ENCODE data around the gene TRPC4AP.
"Not testable (repeated sequence)": the region's sequence is repeated elsewhere in the genome, so short reads cannot be mapped to it uniquely, and the experiment has no call there.

The TRPC4AP gene

DNA sequence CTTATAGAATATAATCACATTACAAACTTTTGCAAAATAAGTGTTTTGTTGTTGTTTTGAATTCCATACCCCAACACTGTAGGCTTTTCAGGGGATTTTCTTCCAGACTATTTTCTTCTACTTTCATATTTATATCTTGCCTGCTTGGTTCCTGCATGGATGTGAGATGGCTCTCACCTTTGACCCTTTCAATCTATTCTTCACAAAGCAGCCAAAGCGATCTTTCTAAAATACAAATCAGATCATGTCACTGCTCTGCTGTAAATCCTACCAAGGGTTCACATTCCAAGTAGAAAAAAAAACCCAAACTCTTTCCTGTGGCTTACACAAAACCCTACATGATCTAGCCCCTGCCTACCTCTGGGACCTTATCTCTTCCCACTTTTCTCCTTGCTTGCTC is 25.0 kb upstream of the TRPC4AP start:
- no peaks in the 10 kb centered on the region for H3K36me3 ChIP-seq (ENCODE audit: insufficient read depth)
- H3K4me1 ChIP-seq (ENCODE audit: low read depth, poor library complexity, severe bottlenecking), result no peaks in the 10 kb centered on the region
- H3K27me3 ChIP-seq (ENCODE audit: insufficient read depth, low read depth), result no peaks in the 10 kb centered on the region
- no peak overlapping the region for H3K4me3 ChIP-seq (IDR thresholded peaks at IDR 0.05; ENCODE audit: insufficient read depth, low read depth, low read length)
- no peak overlapping the region for H3K9ac ChIP-seq
- H3K4me2 ChIP-seq, result no peak overlapping the region
- no peak overlapping the region for H2AFZ ChIP-seq (ENCODE audit: low read depth)
- no peak for TF ChIP-seq CTCF (conservative IDR thresholded peaks at IDR 0.05; ENCODE audit: low read depth, low read length)
- H3K27ac ChIP-seq, result no peak overlapping the region
- H3K79me2 ChIP-seq (ENCODE audit: insufficient read depth, low read depth), result no peaks in the 10 kb centered on the region
- no peaks in the 10 kb centered on the region for H4K20me1 ChIP-seq (ENCODE audit: insufficient read depth)

DNA sequence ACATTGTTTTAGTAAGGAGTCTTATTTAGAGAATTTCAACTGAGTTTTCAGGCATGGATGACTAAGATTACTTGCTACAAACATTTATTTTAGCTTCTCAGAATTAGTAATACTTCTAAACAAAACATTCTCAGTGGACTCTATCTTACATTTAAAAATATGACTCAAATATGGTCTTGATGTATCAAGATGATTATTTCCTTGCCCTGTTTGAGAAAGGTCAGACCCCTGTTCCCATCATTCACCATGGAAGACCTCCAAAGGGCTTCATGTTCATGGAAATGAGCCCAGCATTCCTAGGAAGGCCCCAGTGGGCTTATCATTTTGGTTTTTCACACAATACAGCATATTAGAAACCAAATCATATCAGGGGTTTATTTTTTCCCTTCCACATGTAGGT is 24.6 kb upstream of the TRPC4AP start:
- no peak for TF ChIP-seq CTCF (conservative IDR thresholded peaks at IDR 0.05; ENCODE audit: low read depth, low read length)
- Histone ChIP-seq H2AFZ (ENCODE audit: low read depth) (no peak overlapping the region), H3K4me2 (no peak overlapping the region), H3K79me2 (ENCODE audit: insufficient read depth, low read depth) (no peaks in the 10 kb centered on the region), H3K27ac (no peak overlapping the region), H3K4me3 (IDR thresholded peaks at IDR 0.05; ENCODE audit: insufficient read depth, low read depth, low read length) (no peak overlapping the region), H3K27me3 (ENCODE audit: insufficient read depth, low read depth) (no peaks in the 10 kb centered on the region), H3K36me3 (ENCODE audit: insufficient read depth) (no peaks in the 10 kb centered on the region), H4K20me1 (ENCODE audit: insufficient read depth) (no peaks in the 10 kb centered on the region), H3K4me1 (ENCODE audit: low read depth, poor library complexity, severe bottlenecking) (no peaks in the 10 kb centered on the region), H3K9ac (no peak overlapping the region)

DNA sequence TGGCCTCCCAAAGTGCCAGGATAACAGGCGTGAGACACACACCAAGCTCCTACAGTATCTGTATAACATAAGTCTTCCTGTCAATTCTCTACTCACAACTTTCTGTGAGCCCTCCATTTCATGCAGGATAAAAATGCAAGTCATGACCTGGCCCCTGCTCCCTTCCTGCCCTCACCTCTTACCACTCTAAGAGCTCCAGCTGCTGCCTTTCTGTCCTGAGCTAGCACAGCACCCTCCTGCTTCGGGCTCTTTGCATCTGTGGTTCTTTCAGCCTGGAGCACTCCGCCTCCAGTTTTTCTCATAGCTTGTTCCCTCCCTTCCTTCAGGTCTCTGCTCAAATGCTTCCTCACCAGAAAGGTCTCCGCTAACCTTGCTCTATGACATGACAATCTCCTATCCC is 23.7 kb upstream of the TRPC4AP start:
- Histone ChIP-seq H3K4me3 (IDR thresholded peaks at IDR 0.05; ENCODE audit: insufficient read depth, low read depth, low read length) (no peak overlapping the region), H3K27ac (no peak overlapping the region), H3K79me2 (ENCODE audit: insufficient read depth, low read depth) (no peaks in the 10 kb centered on the region), H3K4me1 (ENCODE audit: low read depth, poor library complexity, severe bottlenecking) (no peaks in the 10 kb centered on the region), H2AFZ (ENCODE audit: low read depth) (no peak overlapping the region), H4K20me1 (ENCODE audit: insufficient read depth) (no peaks in the 10 kb centered on the region), H3K27me3 (ENCODE audit: insufficient read depth, low read depth) (no peaks in the 10 kb centered on the region), H3K9ac (no peak overlapping the region), H3K36me3 (ENCODE audit: insufficient read depth) (no peaks in the 10 kb centered on the region), H3K4me2 (no peak overlapping the region)
- no peak for TF ChIP-seq CTCF (conservative IDR thresholded peaks at IDR 0.05; ENCODE audit: low read depth, low read length)

DNA sequence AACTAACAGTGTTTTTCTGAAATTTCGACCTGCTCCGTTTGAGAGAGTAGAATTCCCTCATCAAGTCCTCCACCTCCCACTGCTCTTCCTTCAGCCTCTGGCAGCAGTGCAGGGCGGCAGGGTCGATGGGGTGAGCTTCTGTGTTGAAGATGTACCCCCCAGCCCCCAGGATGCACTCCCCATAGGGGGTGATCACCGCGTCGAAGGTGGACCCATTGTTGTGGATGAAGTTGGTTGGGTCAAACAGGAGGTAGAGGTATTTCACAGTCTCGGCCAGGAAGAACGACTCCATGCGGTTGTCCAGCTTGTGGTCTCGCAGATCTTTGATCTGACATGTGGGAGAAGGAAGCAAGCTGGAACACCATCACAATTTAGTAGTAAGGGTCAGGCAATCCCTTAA is 23.0 kb upstream of the TRPC4AP start:
- no peak overlapping the region for H3K4me3 ChIP-seq (IDR thresholded peaks at IDR 0.05; ENCODE audit: insufficient read depth, low read depth, low read length)
- H2AFZ ChIP-seq (ENCODE audit: low read depth), result no peak overlapping the region
- no peak overlapping the region for H3K9ac ChIP-seq
- TF ChIP-seq CTCF (conservative IDR thresholded peaks at IDR 0.05; ENCODE audit: low read depth, low read length), result no peak
- no peak overlapping the region for H3K4me2 ChIP-seq
- no peaks in the 10 kb centered on the region for H3K27me3 ChIP-seq (ENCODE audit: insufficient read depth, low read depth)
- no peak overlapping the region for H3K27ac ChIP-seq
- no peaks in the 10 kb centered on the region for H3K4me1 ChIP-seq (ENCODE audit: low read depth, poor library complexity, severe bottlenecking)
- H3K36me3 ChIP-seq (ENCODE audit: insufficient read depth), result no peaks in the 10 kb centered on the region
- no peaks in the 10 kb centered on the region for H3K79me2 ChIP-seq (ENCODE audit: insufficient read depth, low read depth)
- no peaks in the 10 kb centered on the region for H4K20me1 ChIP-seq (ENCODE audit: insufficient read depth)

DNA sequence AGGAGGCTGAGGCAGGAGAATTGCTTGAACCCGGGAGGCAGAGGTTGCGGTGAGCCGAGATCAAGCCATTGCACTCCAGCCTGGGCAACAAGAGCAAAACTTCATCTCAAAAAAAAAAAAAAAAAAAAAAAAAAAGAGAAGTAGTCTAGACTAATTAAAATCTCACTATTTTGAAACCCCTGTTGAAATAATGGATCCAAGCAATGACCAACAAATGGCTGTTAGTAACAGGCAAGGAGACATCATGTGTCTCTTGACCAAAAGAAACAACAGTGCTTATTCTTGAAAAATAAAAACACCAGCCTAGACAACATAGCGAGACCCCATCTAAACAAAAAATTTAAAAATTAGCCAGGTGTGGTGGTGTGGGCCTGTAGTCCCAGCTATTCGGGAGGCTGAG is 19.7 kb upstream of the TRPC4AP start:
- not testable (repeated sequence) for H3K4me1 ChIP-seq (ENCODE audit: low read depth, poor library complexity, severe bottlenecking)

More for the DNA sequence above, 19.7 kb upstream of the TRPC4AP start:
- not testable (repeated sequence) for H3K4me2 ChIP-seq; H3K27ac ChIP-seq; H3K79me2 ChIP-seq (ENCODE audit: insufficient read depth, low read depth); H2AFZ ChIP-seq (ENCODE audit: low read depth); H3K36me3 ChIP-seq (ENCODE audit: insufficient read depth); H3K27me3 ChIP-seq (ENCODE audit: insufficient read depth, low read depth); H3K4me3 ChIP-seq (IDR thresholded peaks at IDR 0.05; ENCODE audit: insufficient read depth, low read depth, low read length); H4K20me1 ChIP-seq (ENCODE audit: insufficient read depth); H3K9ac ChIP-seq

All from KMS-11 (cell line).